Heart left ventricle (tissue), 13 donors: ENCODE measurements around the gene ZNF304.

Experiments
- CTCF ChIP-seq, 12 donors: fragments of 200-600 bp; sonication (generic) in 4 of 12; IDR thresholded peaks; one replicate each; pipeline versions ENCODE4 v1.5.0 to v1.8.0; 2018 to 2022; ENCODE audit warnings: antibody characterized with exemption in 12 of 12, mild to moderate bottlenecking in 5 of 12
- POLR2A ChIP-seq, 2 donors: fragments of 450-650 bp; IDR thresholded peaks; one replicate each; pipeline ENCODE4 v1.6.1; 2017; ENCODE audit warnings: antibody characterized with exemption in 2 of 2, mild to moderate bottlenecking in 2 of 2, moderate library complexity in 2 of 2
- donor health status: ischemic (EF 13 %, LVEDD 7.1; RV severe dilation, severe dysfunction).
- donor health status: DM: no; HTN: yes; CAD: no.
- donor health status: DM: no; HTN: no; CAD: no.
- donor health status: ischemic (EF 25% LVEDD 6.9; RV normal size, moderate dysfunction).
- donor health status: ischemic (EF 25% LVEDD 5.7; RV mildly dilated, moderate dysfunction).
- donor health status: ischemic (EF 35%, LVEDD 5.7; RV mildly dilated, moderate dysfunction).
- donor health status: nonischemic (EF 11% LVEDD 7.7; RV severe dilation, severe dysfunction).
- donor health status: DM: yes; HTN: yes; CAD: no.
- donor health status: PGD.
- donor health status: ischemic (EF 29% LVEDD 5.4; RV normal size, mild dysfunction).
- donor health status: nonischemic (EF 23%, LVEDD 6.1; RV moderate dilation, normal function).

DNA sequence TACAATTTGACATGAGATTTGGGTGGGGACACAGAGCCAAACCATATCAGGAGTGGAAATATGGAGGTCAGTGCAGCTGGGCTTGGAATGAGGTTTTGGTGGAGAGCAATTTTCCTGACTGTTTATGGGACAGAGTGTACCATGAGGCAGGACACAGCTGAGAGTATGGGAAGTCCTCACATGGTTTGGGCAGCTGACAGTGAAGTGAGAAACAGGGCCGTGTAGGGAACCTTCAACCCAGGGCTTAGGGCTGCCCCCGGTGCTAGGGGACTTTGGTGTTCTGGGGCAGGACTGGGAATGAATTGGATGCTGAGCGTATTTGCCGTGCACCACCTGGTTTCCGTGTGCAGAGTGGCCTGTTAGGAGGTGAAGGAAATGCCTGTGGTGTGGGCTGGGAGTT is 44.6 kb downstream of the ZNF304 start:
- TF ChIP-seq CTCF (IDR thresholded peaks at IDR 0.05) (no peak), POLR2A (IDR thresholded peaks at IDR 0.05) (no peak)
